Suppressor macrophage treated with lipopolysaccharide for 4 hours (primary cell): ENCODE measurements around the gene EMID1.

ENCODE experiments used
- DNase-seq: peaks from one replicate; pipeline ENCODE4 v3.0.0-alpha.2; 2020

EMID1 gene

DNA sequence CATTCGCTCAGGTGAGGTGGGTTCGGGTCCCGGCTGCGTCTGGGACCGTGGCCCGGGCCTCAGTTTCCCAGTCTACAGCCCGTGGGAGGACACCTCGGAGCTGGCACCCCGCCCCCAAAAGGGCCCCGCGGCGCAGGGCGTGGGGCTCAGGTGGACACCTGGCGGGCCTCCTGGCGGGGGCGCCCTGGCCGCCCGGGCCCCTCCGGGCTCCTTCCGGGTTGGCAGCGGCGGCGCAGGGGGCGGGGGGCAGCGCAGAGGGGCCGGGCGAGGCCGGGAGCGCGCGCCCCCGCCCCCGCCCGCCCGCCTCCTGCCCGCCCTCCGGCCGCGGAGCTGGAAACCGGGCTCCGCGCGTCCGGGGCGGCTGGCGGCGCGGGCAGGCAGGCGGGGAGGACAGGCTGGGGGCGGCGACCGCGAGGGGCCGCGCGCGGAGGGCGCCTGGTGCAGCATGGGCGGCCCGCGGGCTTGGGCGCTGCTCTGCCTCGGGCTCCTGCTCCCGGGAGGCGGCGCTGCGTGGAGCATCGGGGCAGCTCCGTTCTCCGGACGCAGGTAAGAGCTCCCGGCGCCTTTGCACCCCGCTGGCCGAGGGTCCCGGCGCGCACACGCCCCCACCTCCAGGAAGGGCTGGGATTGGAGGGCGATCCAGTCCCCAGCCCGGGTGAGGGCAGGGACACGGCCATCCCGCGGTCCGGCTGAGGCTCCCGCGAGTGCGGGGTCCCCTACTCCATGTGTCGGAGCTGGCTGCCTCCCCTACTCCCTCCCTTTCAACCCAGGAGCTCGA is at the start of gene EMID1:
Gene EMID1 (plus strand): TSS at position 303 of the 778 bp plus-strand sequence. CDS start 143 bp downstream, at position 446.
- DNase-seq, result peak; percentile 44

DNA sequence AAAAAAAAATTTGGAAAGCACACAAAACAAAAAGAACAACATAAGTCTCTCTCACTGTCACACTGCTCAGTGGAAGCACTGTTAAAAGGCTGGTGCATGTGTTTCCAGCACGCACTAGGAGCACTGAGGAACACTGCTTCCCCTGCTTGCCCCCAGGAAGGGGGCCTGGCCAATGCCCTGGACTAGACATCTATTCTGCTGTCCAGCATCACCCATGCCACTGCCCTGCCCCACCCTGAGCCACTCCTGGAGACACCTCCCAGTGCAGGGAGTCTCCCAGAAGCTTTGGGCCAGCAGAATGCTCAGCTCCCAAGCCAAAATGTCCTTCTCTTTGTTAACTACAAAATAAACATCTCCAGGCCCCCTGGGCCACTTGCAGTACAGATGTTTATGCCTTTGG is 49.7 kb upstream of the EMID1 start:
- DNase-seq, result no peak

DNA sequence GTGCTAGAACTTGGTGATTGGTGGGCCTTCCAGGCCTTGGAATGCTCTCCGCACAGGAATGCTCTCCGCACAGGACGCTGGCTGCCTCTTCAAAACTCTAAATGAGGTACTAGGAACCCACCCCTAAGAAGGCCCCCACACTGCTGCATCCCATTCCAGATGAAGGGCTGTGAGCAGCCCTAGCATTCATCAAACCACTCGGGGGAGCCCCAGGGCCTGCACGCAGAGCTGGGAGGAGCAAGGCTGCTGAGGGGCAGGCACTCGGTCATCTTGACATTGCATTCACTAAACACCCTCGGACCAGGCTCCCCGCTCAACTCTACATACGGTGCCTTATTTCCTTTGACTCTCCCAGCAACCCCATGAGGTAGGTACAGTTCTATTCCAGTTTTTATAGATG is 49.2 kb upstream of the EMID1 start:
- no peak for DNase-seq

DNA sequence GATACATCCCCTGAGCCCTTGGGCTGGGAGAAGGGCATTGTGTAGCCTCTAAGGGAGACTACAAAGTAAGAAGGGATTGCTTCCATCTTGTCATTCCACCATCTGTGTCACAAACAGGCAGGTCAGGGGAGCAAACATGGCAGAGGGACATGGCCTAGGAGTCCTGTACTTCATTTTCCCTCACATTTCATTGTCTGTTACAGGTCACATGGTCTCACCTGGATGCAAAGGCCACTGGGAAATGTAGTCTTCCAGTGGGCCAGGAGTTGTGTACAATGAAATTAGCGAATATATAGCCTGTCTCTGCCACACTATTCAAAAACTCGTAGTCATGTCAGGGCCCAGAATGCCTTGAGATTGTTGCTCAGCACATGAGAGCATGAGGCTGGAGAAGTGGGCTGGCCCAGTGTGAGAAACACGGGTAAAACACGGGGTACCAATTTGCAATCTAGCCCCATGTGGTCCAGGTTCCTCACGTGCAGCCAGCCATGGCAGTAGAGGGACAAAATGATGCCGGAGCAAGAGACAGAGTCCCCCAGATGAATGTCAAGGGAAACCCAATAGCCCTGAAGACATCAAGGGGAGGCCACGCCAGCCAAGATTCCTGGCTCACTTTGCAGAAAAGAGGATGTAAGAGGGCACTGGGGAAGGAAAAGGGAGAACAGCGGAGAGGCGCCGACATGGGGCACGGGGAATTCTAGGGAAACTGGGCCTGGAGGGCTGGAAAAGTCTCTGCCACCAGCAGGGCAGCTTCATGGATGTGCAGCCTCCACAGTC is 47.7 kb upstream of the EMID1 start:
- no peak for DNase-seq

DNA sequence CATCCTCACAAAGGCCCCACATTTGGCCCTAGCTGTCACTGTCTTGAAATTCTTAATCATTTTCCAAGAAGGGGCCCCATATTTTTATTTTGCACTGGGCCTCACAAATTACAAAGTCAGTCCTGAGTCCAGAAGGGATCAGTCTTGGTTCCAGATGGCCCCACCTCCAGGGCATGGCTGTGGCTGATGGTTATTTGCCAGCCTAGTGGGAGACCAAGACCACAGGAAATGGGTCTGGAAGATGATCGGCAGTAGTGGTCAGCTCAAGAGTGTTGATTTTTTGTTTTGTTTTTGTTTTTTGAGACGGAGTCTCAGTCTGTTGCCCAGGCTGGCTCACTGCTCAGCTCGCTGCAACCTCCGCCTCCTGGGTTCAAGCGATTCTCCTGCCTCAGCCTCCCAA is 47.1 kb upstream of the EMID1 start:
- DNase-seq, result no peak

DNA sequence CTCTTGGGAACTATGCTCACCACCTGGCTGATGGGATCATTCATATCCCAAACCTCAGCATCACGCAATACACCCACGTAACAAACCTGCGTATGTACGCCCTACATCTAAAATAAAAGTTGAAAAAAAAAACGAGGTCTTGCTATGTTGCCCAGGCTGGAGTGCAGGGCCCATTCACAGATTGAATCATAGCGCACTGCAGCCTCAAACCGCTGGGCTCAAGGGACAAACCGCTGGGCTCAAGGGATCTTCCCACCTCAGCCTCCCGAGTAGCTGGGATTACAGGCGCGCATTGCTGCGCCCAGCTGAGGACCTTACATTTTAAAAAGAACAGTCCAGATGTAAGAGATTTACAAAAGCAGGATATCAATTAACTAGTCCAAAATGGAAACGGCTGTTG is 41.9 kb upstream of the EMID1 start:
- DNase-seq, result no peak

DNA sequence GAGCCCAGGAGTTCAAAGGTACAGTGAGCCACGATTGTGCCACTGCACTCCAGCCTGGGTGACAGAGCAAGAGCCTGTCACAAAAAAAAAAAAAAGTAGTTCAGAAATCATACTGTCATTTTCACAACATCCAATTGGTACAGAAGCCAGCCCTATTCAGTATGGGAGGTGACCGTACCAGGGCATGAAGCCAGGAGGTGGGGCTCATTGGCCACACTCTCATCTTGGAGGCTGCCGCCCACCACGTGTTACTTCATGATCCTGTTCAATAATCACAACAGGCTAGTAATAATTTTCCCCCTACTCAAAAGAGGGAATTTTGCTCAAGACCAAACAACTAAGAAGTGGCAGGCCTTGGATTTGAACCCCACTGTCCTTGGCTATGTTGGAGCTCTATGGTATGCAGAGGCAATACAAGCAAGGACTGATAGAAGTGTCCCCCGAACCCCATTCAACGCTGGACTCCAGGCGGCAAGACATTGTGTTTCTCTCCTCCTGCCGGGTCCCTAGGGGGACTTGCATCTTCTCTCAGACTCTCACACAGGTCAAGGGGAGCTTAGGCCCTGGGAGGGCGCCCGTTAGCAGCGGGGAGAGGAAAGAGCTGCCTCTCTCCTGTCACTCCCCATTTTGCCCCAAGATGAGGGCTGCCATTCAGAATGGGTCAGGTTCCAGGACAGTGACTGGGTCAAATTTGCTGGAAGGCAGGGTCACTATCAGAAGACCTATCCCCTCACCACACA is 40.2 kb upstream of the EMID1 start:
- DNase-seq, result no peak

DNA sequence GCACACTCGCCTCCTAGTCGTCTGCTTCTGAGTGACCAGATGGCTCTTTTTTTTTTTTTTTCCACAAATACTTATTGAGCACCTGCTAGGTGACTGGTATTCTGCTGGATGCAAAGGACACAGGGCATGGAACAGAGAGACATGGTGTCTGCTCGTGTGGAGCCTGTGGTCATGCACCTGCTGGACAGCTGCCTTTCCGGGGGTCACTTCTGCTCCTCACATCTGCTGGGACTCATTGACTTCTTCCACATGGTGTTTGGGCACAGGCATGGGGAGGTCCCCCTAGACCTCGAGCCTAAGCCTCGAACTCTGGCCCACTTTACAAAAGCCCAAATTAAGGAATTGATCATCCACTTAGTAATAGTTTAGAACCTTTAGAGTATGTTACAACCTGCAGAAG is 39.5 kb upstream of the EMID1 start:
- no peak for DNase-seq

DNA sequence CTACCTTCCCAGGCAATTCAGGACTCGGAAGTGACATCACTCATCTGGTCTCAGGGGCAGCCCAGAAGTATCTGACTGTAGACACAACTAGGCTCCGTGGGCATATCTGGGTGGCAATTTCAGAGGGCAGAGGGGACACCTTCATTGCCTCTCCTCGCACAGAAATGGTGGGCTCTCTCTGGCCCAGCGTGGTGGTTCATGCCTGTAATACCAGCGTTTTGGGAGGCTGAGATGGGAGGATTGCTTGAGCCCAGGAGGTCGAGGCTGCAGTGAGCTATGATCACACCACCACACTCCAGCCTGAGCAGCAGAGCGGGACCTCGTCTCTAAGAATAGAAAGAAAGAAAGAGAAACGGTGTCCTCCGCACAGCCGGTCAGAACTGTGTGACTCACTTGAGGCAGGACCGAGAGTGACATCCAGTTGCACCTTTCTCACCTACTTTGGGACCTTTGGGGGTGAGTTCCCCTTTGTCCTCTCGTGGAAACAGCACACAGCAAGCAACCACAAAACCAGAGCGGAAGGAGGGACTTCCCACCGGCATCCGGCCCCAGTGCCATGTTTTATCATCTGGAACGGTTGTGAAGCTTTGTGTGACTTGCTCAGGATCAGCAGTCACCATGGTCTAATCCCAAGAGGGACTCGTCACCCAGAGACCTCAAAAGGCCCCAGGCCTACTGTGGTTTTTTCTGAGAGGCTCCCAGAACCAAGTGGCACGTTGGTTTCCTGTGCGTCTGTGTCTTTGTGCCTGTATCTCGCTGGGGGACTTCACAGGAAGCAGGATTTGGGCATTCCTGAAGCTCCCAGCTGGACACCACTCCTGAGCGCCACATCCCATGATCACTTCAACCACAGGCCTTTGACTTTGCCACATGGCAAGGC is 38.4 kb upstream of the EMID1 start:
- DNase-seq, result peak; percentile 63

DNA sequence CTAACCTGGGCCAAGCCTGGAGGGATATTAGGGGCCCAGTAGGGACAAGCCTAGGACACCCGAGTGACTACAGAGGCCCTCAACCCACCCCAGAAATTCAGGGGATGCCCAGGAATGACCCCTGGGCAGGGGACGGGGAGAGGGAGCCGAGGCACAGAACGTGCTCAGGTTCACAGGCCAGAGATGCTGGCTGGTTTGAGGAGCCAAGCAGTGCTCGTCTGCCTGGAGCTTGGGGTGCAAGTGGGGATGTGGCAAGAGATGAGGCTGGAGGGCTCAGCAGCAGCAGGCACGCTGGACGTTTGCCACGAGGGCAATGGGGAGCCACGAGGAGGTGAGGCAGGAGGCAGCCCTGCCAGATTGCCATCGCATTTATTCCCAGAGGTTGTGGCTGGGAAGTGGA is 34.0 kb upstream of the EMID1 start:
- no peak for DNase-seq

DNA sequence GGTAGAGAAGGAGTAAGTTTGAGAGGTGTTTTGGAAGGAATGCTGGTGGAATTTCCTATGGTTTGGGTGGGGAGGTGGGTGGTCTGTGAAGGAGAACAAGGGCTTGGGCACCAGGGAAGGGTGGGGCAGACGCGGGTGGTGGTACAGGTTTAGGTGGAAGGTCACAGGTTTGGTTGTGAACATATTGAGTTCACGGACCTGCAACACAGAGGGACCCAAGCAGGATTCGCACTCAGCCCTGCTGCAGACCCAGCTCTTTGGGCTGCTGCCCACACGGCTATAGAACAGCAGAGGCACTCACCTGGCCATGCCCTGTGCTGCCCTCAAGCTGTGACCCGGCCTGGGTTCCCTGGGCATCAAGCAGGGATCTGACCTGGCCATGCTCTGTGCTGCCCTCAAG is 33.5 kb upstream of the EMID1 start:
- DNase-seq, result no peak

DNA sequence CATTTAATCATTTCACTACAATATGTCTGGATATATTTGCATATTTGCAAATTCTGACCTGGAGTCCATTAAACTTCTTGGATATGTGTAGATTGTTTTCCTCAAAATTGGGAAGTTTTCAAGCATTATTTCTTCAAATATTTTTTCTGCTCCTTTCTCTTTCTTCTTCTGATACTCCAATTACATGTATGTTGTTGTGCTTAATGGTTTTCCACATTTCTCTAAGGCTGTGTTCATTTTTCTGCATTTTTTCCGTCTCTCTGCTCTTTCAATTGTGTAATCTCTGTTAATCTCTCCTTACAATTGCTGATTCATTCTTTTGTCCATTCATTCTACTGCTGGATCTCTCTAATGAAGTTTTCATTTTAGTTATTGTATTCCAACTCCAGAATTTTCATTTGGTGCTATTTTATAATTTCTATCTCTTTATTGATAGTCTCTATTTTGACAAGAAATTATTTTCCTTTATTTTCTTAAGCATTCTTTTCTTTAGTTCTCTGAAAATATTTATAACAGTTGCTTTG is 30.3 kb upstream of the EMID1 start:
- DNase-seq, result no peak

DNA sequence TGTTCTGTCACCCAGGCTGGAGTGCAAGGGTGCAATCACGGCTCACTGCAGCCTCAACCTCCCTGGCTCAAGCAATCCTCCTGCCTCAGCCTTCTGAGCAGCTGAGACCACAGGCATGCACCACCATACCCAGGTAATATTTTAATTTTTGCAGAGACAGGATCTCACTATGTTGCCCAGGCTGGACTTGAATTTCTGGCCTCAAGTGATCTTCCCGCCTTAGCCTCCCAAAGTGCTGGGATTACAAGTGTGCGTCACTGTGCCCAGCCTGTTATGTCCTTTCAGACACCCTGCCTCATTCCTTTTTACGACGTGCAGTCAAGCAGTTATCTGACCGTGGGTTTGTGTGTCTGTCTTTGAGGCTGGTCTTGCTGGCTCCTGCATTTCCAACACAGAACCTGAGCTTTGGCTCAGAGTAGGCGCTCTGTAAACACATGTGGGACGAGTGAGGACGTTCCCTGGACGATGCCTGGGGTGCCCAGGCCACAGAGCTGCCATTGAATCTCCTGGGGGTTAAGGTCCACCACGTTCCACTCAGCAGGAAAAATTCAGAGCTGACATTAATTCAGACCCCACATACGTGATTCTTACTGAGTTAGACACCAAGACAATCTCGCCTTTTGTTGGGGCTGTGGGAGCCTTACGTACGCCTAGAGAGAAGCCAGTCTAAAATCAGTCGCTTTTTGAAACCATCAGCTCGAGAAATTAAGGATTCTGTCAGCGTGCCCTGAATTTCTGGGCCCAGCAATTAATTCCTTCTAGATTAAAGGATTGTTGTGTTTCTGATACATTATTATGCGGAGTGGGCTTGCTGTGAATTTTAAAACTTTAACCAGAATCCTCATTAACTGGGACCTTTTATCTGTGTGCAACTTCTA is 21.5 kb upstream of the EMID1 start:
- no peak for DNase-seq

DNA sequence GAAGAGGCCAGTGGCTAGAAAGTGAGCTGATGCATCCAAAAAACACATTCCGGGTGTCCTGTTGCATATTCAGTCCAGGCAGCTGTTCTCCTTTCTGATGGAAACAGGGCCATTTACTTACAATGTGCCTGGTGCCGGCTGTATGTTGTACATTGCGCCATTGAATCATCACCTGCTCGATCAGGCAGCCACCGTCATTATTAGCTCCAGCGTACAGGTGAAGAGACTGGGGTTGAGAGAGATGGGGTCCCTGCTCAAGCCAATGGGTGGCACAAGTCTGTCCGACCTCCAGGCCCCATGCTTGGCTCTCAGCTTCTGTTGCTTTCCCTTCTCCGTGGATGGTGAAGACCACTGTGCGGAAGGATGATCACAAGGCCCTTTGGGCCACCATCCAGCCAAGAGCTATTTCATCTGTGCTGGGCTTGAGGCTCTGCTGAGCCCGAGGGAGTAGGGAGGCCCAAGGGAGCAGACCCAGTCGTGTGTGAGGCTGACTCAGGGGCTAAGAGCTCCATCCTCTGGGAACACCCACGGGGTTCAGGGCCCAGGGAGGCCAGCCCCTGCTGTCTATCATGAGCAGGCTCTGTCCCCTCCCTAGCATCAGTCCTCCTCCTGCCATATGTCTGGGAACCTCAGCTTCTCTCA is 20.7 kb upstream of the EMID1 start:
- DNase-seq, result no peak

DNA sequence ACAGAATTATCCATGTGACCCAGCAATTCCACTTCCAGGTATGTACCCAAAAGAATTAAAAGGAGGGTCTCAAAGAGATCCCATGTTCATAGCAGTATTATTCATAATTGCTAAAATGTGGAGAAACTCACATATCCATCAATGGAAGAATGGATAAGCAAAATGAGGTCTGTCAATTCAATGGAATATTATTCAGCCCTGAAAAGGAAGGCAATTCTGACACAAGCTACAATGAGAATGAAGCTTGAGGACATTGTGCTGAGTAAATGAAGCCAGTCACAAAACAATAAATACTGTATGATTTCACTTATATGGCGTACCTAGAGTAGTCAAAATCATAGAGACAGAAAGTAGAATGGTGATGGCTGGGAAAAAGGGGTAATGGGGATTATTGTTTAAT is 19.4 kb upstream of the EMID1 start:
- DNase-seq, result no peak

DNA sequence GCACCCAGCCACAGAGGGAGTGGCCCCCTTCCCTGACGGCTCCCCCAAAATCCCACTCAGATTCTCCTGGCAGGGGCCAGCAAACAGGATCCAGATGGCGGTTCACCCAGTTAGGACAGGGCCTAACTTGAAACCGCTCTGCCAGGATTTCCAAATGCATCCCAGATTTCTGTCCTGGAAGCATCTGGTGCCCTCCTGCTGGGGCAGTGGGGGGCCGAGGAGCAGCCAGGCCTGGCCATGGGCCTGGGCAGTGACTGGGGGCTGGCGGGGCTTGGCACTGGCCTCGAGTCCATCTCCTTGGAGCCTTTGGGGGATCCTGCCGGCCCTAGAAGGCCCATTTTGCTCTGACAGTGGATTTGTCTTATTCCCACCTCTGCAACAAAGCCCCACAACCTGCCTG is 17.9 kb upstream of the EMID1 start:
- DNase-seq, result no peak

DNA sequence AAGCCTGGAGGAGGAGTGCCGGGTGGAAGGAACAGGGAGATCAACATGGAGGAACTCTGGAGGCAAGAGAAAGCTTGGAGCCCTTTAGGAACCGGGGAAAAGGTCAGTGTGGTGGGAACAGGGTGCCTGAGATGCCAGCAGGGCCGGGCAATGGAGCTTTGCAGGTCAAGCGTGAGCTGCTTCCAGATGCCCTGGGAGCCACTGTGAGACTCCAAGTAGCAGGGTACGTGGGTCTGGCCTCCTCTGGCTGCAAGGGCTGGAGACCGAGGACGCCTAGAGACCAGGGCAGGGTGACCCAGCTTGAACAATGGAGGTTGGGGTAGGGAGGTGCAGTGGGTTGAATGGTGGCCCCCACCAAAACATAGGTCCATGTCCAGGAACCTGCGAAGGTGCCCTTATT is 15.6 kb upstream of the EMID1 start:
- DNase-seq, result no peak

DNA sequence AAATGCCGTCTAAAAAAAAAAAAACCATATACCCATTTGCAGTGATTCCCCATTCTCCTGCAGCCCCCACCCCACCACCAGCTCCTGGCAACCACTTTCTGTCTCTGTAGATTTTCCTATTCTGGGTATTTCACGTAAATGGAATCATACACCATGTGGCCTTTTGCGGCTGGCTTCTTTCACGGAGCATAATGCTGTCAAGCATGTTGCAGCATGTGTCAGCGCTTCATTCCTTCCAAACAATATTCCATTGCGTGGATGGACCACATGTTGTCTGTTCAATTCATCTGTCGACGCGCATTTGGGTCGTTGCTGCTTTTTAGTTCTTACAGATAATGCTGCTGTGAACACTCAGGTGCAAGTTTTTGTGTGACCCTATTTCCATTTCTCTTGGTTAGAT is 14.8 kb upstream of the EMID1 start:
- no peak for DNase-seq

DNA sequence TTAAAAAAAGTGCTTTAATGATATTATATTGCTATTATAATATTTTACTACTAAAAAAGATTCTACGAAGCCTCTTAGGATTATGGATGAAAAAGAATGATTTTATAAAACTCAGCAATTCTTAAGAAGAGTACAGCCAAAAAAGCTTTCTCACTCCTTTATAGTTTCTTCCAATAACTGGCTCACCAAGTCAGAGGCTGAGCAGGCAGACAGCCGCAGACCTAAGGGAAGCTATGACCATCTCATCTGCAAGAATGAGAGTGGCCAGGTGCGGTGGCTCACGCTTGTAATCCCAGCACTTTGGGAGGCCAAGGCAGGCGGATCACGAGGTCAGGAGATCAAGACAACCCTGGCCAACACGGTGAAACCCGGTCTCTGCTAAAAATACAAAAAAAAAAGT is 12.7 kb upstream of the EMID1 start:
- no peak for DNase-seq

DNA sequence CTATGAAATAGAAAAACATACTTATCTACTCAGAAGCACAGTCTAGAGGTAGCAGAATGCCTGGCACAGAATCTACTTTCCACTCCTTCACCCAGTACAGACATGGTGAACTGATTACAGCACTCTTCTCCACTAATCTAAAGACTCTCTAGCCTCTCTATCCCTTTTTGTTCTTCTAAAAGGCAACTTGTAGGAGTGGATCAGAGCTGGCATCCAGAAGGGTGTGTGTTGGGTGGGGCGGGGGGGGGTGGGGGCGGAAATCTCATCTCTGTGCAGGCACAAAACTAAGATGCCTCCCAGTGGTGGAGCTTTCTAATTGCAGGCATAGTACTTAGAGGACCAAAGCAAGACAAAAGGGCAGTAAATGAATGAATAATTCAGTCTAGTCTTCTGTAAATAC is 11.5 kb upstream of the EMID1 start:
- no peak for DNase-seq
